ENCODE measurements around the gene MAP1LC3B.

MAP1LC3B gene

GRCh38 chr16:87414251-87414680 is 22.1 kb downstream of the MAP1LC3B start:
- H2AFZ ChIP-seq (ENCODE audit: low read length) = no peak overlapping the region
- H3F3A ChIP-seq (ENCODE audit: insufficient read depth, low read length) = no peaks in the 10 kb centered on the region
- H4K20me1 ChIP-seq (ENCODE audit: insufficient read depth, low read length) = no peaks in the 10 kb centered on the region
- DNase-seq = no peak
- no peaks in the 10 kb centered on the region for H3K4me1 ChIP-seq (ENCODE audit: low read length)
- H3K9ac ChIP-seq (ENCODE audit: low read length) = no peak overlapping the region
- TF ChIP-seq EZH2 (optimal IDR thresholded peaks at IDR 0.05; ENCODE audit: low read depth, low read length) (no peak), EZH2phosphoT487 (IDR thresholded peaks at IDR 0.05; ENCODE audit: low read length) (no peak)
- TF ChIP-seq, protein P1, sequence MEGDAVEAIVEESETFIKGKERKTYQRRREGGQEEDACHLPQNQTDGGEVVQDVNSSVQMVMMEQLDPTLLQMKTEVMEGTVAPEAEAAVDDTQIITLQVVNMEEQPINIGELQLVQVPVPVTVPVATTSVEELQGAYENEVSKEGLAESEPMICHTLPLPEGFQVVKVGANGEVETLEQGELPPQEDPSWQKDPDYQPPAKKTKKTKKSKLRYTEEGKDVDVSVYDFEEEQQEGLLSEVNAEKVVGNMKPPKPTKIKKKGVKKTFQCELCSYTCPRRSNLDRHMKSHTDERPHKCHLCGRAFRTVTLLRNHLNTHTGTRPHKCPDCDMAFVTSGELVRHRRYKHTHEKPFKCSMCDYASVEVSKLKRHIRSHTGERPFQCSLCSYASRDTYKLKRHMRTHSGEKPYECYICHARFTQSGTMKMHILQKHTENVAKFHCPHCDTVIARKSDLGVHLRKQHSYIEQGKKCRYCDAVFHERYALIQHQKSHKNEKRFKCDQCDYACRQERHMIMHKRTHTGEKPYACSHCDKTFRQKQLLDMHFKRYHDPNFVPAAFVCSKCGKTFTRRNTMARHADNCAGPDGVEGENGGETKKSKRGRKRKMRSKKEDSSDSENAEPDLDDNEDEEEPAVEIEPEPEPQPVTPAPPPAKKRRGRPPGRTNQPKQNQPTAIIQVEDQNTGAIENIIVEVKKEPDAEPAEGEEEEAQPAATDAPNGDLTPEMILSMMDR (IDR thresholded peaks at IDR 0.05; ENCODE audit: low read length) = no peak
- H3K4me2 ChIP-seq (ENCODE audit: low read depth, low read length) = no peak overlapping the region
- H3K27me3 ChIP-seq (replicated peaks; ENCODE audit: insufficient read depth, low read length) = no peaks in the 10 kb centered on the region
- no peak overlapping the region for H3K4me3 ChIP-seq (ENCODE audit: low read length)
- H3K9me3 ChIP-seq (replicated peaks; ENCODE audit: insufficient read depth, low read length) = no peaks in the 10 kb centered on the region
- no peak overlapping the region for H3K27ac ChIP-seq (ENCODE audit: low read length)
- no peaks in the 10 kb centered on the region for H3K79me2 ChIP-seq (ENCODE audit: low read length)
- H3K36me3 ChIP-seq (replicated peaks; ENCODE audit: insufficient read depth, low read length) = no peaks in the 10 kb centered on the region
- no peaks in the 10 kb centered on the region for H3K9me2 ChIP-seq (replicated peaks; ENCODE audit: insufficient read depth, low read length)

- Histone ChIP-seq H3K36me3 (replicated peaks; ENCODE audit: insufficient read depth, low read length) (no peaks in the 10 kb centered on the region), H3K27ac (ENCODE audit: low read length) (no peak overlapping the region), H3K4me3 (ENCODE audit: low read length) (no peak overlapping the region), H3K4me1 (ENCODE audit: low read length) (no peaks in the 10 kb centered on the region), H3K27me3 (replicated peaks; ENCODE audit: insufficient read depth, low read length) (no peaks in the 10 kb centered on the region), H3F3A (ENCODE audit: insufficient read depth, low read length) (no peaks in the 10 kb centered on the region), H3K9me3 (replicated peaks; ENCODE audit: insufficient read depth, low read length) (no peaks in the 10 kb centered on the region), H4K20me1 (ENCODE audit: insufficient read depth, low read length) (no peaks in the 10 kb centered on the region), H3K4me2 (ENCODE audit: low read depth, low read length) (no peak overlapping the region), H3K9me2 (replicated peaks; ENCODE audit: insufficient read depth, low read length) (no peaks in the 10 kb centered on the region), H3K9ac (ENCODE audit: low read length) (no peak overlapping the region), H3K79me2 (ENCODE audit: low read length) (no peaks in the 10 kb centered on the region), H2AFZ (ENCODE audit: low read length) (no peak overlapping the region)
- no peak for DNase-seq
- TF ChIP-seq EZH2 (optimal IDR thresholded peaks at IDR 0.05; ENCODE audit: low read depth, low read length) (no peak), EZH2phosphoT487 (IDR thresholded peaks at IDR 0.05; ENCODE audit: low read length) (no peak)
- TF ChIP-seq, protein P1 (IDR thresholded peaks at IDR 0.05; ENCODE audit: low read length) = no peak
Measured at GRCh38 chr16:87415441-87415840, 23.3 kb downstream of the MAP1LC3B start.

DNA sequence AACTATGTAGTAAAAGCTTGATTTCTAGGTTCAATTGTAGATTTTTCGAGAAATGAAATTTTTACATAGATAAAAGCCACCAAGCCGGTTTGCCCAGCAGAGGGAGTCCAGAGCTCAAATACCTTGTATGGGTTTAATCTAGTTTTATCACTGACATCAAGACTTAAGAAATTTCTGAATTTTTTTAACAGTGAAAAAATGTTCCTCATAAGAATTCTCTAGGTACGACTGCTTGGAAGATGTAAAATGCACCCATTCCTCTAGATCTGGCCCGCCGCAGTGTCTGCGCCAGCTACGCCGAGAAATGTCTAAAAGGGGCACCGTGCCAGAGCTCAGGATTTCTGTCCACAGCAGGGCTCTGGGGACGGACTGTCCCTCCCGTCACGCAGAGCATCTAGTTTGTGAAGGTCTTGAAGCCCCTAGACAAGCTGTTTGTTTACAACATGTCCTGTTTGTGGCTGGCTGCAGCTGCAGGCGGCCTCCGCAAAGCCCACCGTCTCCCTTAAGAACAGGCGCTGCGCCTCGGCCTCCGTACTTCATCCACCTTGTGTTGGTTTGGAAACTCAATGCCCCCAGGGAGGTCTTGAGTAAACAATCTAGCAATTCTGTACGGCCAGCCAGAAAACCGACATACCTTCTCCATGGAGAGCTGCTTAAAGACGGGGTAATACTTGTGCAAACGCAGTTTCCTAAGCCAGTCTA is 24.8 kb downstream of the MAP1LC3B start:
- no peak overlapping the region for H3K27ac ChIP-seq (ENCODE audit: low read length)
- H3K36me3 ChIP-seq (replicated peaks; ENCODE audit: insufficient read depth, low read length) = no peaks in the 10 kb centered on the region
- no peak for DNase-seq
- H3K79me2 ChIP-seq (ENCODE audit: low read length) = no peaks in the 10 kb centered on the region
- no peaks in the 10 kb centered on the region for H4K20me1 ChIP-seq (ENCODE audit: insufficient read depth, low read length)
- H3K4me2 ChIP-seq (ENCODE audit: low read depth, low read length) = no peak overlapping the region
- H2AFZ ChIP-seq (ENCODE audit: low read length) = no peak overlapping the region
- H3K27me3 ChIP-seq (replicated peaks; ENCODE audit: insufficient read depth, low read length) = no peaks in the 10 kb centered on the region
- H3K9me3 ChIP-seq (replicated peaks; ENCODE audit: insufficient read depth, low read length) = no peaks in the 10 kb centered on the region
- TF ChIP-seq EZH2 (optimal IDR thresholded peaks at IDR 0.05; ENCODE audit: low read depth, low read length) (no peak), EZH2phosphoT487 (IDR thresholded peaks at IDR 0.05; ENCODE audit: low read length) (no peak)
- TF ChIP-seq, protein P1 (IDR thresholded peaks at IDR 0.05; ENCODE audit: low read length) = peak; percentile 23
- no peak overlapping the region for H3K4me3 ChIP-seq (ENCODE audit: low read length)
- H3K9me2 ChIP-seq (replicated peaks; ENCODE audit: insufficient read depth, low read length) = no peaks in the 10 kb centered on the region
- no peak overlapping the region for H3K9ac ChIP-seq (ENCODE audit: low read length)
- no peaks in the 10 kb centered on the region for H3K4me1 ChIP-seq (ENCODE audit: low read length)
- H3F3A ChIP-seq (ENCODE audit: insufficient read depth, low read length) = no peaks in the 10 kb centered on the region

All from MM.1S (cell line).